Posterior cingulate gyrus (tissue), 11 donors: ENCODE data around the gene IQCE.

ENCODE experiments used
- DNase-seq, 10 donors: peaks; one replicate each; pipeline versions ENCODE4 v3.0.0 to v3.0.0-alpha.2; 2020 to 2021; ENCODE audit warnings: mixed read lengths in 3 of 10
- intact Hi-C: fragments of 100-400 bp; cut with DNase I; formaldehyde crosslinking; loops from one replicate; pipeline ENCODE4 v1.15.1; 2023

The IQCE gene

DNA sequence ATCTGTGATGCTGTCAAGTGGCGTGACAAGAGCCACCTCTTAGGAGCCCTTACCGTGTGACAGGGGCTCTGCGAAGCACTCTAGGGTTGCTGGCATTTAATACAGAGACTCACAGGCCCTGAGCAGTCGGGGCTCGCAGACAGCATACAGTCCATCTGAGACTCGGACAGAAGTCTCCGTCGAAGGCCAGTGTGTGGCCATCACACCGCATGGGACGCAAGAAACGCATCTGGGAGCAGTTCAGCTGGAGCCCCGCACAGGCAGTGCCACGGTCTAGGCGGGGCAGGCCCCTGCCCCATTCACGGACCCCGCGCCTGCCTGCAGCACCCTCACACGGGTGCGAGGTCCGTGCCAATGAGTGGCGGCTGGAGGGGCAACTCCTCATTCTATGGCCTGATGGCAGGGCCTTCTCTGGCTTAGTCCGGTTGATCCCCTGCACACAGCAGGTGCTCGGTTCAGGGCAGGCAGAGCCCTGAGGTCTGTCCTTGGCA lies 33.6 kb downstream of the IQCE start:
- peak in 1 of 10 donors; percentile 76 for DNase-seq
- intact Hi-C loops: no loop called here

DNA sequence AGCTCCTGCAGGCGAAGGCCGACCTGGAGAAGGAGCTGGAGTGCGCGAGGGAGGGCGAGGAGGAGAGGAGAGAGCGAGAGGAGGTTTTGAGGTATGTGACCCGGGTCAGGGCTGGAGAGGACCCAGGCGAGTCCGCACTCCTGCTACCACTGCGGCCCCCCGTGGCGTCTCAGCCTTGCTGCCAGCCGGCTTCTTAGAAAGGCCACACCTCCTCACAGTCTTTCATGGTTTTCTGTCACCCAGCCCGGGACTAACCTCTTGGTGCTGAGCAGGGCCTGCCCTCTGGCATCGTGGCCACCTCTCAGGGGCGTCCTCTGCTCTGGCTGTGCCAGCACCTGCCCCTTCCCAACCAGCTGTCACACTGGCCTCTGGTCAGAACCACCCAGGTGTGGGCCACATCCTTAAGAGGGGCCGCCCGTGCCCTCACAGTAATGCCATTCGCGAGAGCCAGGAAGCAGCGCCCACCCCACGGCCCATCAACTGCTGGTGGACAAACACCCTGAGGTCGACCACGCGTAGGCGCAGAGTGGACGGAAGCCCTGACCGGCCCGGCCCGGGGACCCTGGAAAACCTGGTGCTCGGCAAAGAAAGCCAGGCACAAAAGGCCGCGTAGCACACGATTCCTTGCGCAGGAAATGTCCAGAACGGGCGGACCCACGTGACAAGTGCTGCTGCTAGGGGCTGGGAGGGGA lies 34.4 kb downstream of the IQCE start:
- intact Hi-C loops: no loop called here
- peak in 1 of 10 donors; percentile 85 for DNase-seq

GRCh38 chr7:2594599-2594998 lies 35.8 kb downstream of the IQCE start:
- intact Hi-C loops: no loop called here
- no peak for DNase-seq

DNA sequence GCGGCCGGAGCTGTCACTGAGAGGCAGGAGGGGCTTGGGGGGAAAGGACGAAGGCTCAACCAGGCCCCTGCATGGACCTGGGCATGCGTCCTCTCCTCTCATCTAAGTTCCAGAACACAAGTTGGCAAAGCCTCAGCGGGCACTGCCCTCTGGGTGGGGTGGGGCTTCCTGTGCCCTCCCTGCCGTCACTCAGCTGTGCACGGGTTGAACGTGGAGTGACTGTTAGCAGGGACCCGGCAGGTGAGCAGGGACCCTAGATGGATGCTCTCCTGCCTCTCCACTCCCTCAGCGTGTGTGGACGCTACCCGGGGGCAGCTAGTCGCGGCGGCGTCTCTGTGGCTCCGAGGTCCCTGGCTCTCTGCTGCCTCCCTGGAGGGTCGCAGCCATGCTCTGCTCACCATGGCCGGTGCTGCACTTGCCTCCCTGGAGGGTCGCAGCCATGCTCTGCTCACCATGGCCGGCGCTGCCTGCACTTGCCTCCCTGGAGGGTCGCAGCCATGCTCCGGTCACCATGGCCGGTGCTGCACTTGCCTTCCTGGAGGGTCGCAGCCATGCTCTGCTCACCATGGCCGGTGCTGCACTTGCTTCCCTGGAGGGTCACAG lies 36.6 kb downstream of the IQCE start:
- intact Hi-C loops: no loop called here
- DNase-seq: peak in 1 of 10 donors; percentile 75

DNA sequence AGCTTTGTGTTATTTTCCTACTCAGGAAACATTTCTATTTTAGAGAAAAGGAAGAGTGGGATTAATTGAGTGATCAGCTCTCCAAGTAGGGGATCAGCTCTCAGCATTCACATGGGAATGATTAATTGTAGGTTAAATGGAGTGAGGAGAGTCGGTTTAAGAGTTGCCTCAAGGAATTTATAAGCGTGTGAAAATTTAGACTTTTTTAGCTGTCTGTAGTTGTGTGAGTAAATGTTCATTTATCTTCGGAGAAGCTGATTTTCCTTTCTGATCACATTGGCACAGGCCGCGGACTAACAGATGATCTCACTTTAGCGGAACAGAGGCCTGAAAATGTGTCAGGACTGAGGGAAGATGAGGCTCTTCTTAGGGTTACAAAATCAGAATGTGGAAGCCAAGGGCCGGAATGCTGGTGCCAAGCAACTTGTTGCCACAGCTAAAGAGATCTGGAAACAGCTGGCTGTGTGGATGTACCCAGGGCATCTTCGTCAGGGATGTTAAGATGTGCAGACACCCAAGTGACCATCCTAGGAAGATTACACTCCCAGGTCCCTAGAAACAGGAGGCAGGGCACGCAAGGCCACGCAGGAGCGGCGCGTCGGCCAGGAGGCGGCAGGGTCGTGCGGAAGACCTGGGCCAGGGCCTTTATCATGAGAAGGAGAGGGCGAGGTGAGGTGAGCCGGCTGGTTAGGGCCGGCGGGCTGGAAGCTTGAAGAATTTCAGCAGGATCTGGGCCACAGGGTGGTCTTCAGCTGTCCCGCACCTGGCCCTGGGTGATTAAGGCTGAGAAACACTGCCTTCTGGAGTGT lies 37.9 kb downstream of the IQCE start:
- DNase-seq: peak in 1 of 10 donors; percentile 65
- intact Hi-C loops: no loop called here

DNA sequence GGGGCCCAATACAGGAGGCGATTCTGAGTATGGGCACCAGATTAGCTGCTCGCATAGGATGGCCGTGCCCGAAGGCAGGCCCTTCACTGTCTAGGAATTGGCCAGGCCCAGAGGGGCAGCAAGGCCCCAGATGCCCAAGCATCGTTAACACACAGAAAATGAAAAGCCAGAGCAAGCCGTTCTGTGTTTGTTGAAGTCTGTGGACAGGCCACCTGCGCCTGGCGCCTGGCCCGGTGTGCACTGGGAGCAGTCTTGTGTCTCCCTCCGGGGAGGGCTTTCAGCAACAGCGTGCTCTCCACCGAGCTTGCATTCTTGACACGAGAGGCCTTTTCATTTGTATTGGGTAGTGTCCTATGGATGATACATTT lies 38.5 kb downstream of the IQCE start:
- intact Hi-C loops: no loop called here
- DNase-seq: peak in 1 of 10 donors; percentile 73

DNA sequence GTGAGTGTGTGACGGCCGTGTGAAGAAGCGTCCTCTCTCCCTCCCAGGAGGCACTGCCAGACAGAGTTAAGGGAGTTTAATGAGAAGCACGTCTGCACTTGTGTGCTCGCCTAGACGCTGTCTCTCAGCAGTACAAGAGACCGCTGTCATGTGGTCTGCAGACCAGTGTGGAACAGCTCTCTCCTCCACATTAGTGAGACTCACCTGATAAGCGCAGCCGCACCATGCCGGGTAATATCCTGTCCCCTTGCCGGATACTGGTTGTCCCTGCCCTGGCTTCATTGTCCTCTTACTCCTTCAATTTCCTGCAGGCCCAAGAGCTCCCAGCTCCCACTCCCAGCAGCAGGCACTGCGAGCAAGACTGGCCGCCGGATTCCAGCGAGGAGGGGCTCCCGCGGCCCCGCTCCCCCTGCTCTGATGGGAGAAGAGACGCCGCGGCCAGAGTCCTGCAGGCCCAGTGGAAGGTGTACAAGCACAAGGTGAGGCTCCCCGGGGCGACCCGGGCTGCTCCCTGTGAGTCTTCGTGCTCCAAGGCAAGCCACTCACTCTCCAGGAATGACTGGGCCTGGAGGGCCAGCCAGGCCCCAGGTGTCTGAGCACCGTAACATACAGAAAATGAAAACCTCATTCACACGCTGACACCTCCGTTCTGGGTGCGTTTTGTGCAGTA lies 39.5 kb downstream of the IQCE start:
- peak in 1 of 10 donors; percentile 80 for DNase-seq
- intact Hi-C loops: no loop called here

- intact Hi-C loops: no loop called here
- DNase-seq: peak in 1 of 10 donors; percentile 78
Measured at GRCh38 chr7:2601065-2601464, 42.3 kb downstream of the IQCE start.

GRCh38 chr7:2601907-2602306 lies 43.1 kb downstream of the IQCE start:
- DNase-seq: no peak

DNA sequence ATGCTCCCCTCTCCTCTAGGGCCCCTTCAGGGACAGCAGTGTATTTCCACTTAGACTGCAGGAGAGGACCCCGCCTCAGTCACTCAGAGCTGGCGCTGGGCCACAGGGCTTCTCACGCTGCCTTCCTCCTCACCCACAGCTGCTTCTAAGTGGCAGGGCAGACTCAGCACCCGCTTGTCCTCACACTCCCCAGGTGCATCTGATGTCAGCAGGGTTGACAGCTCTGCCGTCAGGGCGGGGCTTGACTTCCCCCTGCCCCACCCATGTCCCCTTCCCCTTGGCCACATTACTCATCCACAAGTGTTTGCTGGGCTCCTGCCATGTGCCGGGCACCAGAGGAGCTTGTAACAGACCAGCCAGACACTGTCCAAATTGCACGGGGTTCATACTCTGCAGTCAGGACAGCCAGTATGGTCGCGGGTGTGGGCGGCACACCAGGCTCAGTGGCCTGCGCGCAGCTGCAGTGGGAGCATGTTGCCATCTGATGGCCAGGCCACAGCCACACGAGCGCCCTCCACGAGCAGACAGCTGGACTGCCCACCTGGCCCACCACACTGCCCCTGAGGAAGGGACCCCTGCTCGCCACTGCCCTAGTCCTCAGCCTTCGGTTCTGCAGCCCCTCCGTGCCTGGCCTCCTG lies 43.7 kb downstream of the IQCE start:
- intact Hi-C loops: no loop called here
- no peak for DNase-seq

More at GRCh38 chr7:2601907-2602306, 43.1 kb downstream of the IQCE start:
- intact Hi-C loops: no loop called here

DNA sequence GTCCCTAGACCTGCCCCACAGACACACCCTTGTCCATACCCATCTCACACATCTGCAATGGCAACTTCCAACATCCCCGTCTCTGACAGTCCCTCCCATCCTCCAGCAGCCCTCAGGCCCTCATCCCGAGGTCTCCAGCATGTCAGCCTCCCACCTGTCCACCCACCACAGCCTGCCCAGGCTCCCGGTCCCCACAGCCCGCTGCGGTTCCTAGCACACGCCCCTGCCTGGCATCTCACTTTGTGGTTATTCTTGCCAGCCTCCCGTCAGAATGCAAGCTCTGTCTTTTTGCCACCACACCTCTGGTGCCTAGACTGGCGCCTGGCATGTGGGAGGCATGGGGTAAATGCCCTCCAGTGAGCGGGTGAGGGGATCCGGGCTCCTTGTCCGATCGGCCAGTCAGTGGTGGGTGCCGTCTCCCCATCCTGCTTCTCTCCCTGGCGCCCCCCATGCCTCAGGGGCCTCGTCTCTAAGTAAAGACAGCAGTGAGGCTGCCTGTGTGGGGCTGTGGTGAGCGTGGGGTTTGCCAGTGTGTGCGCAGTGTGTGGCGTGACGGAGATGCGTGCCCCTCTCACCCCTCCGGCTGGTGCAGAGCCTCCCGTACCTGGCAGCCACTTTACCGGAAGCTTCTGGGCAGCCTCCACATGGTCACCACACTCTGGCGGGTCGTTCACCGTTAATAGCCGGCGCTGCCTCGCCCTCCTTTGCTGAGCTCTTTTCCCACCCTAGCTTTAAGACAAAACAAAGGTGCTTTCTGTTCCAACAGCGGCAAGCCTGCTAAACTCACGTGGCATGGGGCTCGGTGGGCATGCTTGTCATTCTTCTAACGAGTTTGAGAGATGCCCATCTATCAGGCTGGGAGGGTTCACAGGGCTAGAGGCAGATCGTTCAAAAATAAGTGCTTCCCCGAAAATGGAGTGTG lies 44.5 kb downstream of the IQCE start:
- peak in 1 of 10 donors; percentile 83 for DNase-seq
- intact Hi-C loops: no loop called here

- peak in 1 of 10 donors; percentile 74 for DNase-seq
- intact Hi-C loops: no loop called here
Measured at GRCh38 chr7:2604608-2605174, 45.9 kb downstream of the IQCE start.

- intact Hi-C loops: no loop called here
- DNase-seq: peak in 1 of 10 donors; percentile 84
Measured at GRCh38 chr7:2605608-2606538, 47.1 kb downstream of the IQCE start.

GRCh38 chr7:2606539-2606936 lies 47.8 kb downstream of the IQCE start:
- intact Hi-C loops: no loop called here

DNA sequence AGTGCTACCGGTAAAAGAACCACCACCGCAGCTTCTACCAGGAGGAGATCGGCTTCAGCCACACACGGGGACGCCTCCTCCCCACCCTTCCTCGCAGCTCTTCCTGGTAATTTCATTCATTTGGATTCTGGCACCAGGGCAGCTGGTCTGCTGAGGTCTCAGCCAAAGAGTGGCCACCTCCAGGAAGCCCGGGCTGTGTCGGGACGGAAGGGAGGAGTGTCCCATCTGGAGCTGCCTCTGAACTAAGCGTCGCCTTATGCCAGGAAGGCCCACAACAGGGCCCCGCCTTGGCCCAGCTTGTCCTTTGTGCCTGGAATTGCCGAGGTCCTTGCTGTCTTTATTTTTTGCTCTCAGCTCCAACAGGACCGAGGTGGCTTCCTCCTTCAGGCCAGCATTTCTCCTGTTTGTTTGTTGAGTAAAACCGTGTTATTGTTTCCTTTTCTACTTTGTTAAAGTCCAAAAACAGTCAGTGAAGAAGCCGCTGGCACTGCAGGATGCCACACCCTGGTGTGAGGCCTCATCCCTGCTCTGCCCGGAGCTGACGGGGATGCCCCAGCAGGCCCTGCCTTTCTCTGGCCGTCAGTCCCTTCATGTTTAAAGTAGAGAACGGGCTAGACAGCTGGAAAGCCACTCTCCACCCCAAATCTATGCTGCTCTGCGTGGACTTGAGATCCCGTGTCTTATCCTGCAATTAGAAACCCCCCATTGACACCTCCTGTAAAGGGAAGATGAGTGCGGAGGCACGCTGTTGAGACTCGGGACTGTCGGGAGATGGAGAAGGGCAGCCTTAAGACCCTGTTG lies 48.5 kb downstream of the IQCE start:
- DNase-seq: peak in 2 of 10 donors; percentile 46 to 88
- intact Hi-C loops: no loop called here

More at GRCh38 chr7:2606539-2606936, 47.8 kb downstream of the IQCE start:
- no peak for DNase-seq

DNA sequence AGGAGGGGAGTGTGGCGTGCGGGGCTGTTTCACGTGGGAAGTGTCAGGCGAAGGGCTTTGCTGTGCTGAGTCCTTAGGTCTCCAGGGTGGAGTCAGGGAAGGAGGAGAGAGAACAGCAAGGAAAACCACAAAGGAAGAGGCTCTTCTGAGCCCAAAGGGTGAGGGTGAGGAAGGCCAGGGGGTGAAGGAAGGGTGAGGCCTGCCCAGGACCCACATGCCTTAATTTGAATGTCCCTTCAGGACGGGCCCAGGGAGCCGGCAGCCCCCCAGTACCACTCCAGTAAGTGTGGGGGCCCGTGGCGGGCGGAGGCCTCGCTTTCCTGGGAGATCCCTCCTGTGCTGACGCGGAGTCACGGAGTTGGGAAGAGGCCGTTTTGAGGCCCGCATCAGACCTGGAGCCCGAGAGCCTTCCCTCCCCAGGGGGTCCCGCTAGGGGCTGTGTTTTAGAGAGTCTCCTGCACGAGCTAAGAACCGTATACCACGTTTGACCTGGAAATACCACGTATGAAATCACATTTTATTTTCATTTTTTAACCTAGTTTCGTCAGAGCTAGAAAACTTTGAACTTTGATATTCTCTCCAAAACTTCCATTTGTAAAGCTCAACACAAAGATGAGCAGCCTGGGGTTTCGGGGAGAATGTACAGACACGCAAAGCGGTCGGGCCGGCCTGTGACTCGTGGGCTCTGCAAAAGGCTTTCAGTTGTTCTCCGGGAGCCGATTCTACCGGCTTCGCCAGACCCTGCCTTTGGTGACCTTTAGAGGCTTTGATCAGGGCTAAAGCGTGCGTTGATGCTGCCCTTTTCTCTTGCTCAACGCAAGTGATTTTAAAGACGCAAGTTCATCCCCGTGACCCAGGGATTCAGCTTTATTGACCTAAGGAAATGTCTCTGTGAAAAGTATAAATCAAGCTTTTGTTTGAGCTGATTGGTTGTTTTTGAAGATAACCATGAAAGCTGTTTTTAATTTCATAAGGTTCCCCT lies 49.4 kb downstream of the IQCE start:
- intact Hi-C loops: no loop called here

More for the DNA sequence above, 49.4 kb downstream of the IQCE start:
- no peak for DNase-seq
